ENCODE measurements around the gene RNF224. TPM values are rescaled to one million over a fixed set of nuclear protein-coding genes. Genes with fewer than 3 reads are reported as not detected.

Gene RNF224
- total and polyA plus RNA-seq, 2 of the 13 experiments (the other 11 are each of a cell fraction or from before 2014, with no cell fraction given) = 0.09 TPM; not detected in 1

DNA sequence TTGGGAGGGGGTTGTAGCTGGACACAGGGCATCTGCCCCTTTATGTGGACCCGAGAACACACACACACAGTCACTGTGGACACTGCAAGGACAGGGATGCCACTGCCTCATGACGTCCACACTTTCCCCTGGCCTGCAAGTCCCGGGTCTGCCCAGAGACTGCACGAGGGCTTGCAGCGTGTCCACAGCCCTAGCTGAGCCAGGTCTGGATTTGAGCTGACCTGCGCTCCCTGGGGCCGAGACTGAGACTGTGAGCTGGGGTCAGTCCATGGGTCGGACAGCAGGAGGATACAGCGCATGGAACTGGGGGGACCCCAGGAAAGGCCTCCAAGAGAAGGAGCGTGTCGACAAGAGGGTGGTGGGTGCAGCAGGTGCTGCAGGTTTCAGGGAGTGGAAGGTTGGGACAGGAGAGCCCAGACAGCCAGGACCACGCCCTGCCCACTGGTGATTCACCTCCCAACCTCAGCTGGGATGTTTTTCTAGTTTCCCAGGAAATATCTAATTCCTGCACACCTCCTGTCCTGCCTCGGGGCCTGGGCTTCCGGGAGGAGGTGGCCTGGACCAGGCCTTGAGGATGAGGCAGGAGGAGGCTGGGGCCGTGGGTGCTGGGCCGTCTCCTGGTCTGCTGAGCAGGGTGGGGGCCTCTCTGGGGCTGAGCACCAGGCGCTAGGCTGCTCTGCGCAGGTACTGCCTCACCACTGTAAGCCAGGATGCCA lies 806 bp upstream of the RNF224 start (continued):
- TF ChIP-seq, protein P1, sequence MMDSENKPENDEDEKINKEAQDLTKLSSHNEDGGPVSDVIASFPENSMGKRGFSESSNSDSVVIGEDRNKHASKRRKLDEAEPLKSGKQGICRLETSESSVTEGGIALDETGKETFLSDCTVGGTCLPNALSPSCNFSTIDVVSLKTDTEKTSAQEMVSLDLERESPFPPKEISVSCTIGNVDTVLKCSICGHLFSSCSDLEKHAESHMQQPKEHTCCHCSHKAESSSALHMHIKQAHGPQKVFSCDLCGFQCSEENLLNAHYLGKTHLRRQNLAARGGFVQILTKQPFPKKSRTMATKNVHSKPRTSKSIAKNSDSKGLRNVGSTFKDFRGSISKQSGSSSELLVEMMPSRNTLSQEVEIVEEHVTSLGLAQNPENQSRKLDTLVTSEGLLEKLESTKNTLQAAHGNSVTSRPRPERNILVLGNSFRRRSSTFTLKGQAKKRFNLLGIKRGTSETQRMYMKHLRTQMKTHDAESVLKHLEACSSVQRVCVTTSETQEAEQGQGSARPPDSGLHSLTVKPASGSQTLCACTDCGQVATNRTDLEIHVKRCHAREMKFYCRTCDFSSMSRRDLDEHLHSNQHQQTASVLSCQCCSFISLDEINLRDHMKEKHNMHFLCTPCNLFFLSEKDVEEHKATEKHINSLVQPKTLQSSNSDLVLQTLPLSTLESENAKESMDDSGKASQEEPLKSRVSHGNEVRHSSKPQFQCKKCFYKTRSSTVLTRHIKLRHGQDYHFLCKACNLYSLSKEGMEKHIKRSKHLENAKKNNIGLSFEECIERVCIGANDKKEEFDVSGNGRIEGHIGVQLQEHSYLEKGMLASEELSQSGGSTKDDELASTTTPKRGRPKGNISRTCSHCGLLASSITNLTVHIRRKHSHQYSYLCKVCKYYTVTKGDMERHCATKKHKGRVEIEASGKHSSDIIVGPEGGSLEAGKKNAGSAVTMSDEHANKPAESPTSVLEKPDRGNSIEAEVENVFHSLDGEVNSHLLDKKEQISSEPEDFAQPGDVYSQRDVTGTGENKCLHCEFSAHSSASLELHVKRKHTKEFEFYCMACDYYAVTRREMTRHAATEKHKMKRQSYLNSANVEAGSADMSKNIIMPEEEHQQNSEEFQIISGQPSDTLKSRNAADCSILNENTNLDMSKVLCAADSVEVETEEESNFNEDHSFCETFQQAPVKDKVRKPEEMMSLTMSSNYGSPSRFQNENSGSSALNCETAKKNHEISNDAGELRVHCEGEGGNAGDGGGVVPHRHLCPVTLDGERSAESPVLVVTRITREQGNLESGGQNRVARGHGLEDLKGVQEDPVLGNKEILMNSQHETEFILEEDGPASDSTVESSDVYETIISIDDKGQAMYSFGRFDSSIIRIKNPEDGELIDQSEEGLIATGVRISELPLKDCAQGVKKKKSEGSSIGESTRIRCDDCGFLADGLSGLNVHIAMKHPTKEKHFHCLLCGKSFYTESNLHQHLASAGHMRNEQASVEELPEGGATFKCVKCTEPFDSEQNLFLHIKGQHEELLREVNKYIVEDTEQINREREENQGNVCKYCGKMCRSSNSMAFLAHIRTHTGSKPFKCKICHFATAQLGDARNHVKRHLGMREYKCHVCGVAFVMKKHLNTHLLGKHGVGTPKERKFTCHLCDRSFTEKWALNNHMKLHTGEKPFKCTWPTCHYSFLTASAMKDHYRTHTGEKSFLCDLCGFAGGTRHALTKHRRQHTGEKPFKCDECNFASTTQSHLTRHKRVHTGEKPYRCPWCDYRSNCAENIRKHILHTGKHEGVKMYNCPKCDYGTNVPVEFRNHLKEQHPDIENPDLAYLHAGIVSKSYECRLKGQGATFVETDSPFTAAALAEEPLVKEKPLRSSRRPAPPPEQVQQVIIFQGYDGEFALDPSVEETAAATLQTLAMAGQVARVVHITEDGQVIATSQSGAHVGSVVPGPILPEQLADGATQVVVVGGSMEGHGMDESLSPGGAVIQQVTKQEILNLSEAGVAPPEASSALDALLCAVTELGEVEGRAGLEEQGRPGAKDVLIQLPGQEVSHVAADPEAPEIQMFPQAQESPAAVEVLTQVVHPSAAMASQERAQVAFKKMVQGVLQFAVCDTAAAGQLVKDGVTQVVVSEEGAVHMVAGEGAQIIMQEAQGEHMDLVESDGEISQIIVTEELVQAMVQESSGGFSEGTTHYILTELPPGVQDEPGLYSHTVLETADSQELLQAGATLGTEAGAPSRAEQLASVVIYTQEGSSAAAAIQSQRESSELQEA (CRISPR knock-in tag; IDR thresholded peaks at IDR 0.05; ENCODE audit: not compliant biosample characterization) = no peak
- no peak for TF ChIP-seq RFX3 (CRISPR knock-in tag; IDR thresholded peaks at IDR 0.05)
- TF ChIP-seq POLR2G (IDR thresholded peaks at IDR 0.05; ENCODE audit: low read depth, low read length) = 0 out of 2 replicates have a peak, but pooled peaks have one; percentile 26
- TF ChIP-seq, protein P2, sequence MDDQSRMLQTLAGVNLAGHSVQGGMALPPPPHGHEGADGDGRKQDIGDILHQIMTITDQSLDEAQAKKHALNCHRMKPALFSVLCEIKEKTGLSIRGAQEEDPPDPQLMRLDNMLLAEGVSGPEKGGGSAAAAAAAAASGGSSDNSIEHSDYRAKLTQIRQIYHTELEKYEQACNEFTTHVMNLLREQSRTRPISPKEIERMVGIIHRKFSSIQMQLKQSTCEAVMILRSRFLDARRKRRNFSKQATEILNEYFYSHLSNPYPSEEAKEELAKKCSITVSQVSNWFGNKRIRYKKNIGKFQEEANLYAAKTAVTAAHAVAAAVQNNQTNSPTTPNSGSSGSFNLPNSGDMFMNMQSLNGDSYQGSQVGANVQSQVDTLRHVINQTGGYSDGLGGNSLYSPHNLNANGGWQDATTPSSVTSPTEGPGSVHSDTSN (CRISPR knock-in tag; IDR thresholded peaks at IDR 0.05; ENCODE audit: borderline replicate concordance) = no peak
- TF ChIP-seq, protein P3, sequence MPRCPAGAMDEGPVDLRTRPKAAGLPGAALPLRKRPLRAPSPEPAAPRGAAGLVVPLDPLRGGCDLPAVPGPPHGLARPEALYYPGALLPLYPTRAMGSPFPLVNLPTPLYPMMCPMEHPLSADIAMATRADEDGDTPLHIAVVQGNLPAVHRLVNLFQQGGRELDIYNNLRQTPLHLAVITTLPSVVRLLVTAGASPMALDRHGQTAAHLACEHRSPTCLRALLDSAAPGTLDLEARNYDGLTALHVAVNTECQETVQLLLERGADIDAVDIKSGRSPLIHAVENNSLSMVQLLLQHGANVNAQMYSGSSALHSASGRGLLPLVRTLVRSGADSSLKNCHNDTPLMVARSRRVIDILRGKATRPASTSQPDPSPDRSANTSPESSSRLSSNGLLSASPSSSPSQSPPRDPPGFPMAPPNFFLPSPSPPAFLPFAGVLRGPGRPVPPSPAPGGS (CRISPR knock-in tag; IDR thresholded peaks at IDR 0.05) = no peak
- 0 out of 2 replicates have a peak, but pooled peaks have one; percentile 12 for TF ChIP-seq TMF1 (CRISPR knock-in tag; IDR thresholded peaks at IDR 0.05; ENCODE audit: low read depth)
- no peak for TF ChIP-seq NFYC (CRISPR knock-in tag; IDR thresholded peaks at IDR 0.05)
- TF ChIP-seq HMGA1 (CRISPR knock-in tag; conservative IDR thresholded peaks at IDR 0.05) = no peak
- no peak for TF ChIP-seq REXO4 (CRISPR knock-in tag; IDR thresholded peaks at IDR 0.05; ENCODE audit: borderline replicate concordance)
- no peak for TF ChIP-seq ZNF337 (CRISPR knock-in tag; IDR thresholded peaks at IDR 0.05; ENCODE audit: borderline replicate concordance, low read depth)
- 0 out of 2 replicates have a peak, but pooled peaks have one; percentile 16 for TF ChIP-seq CHCHD3 (CRISPR knock-in tag; IDR thresholded peaks at IDR 0.05)
- peak; percentile 11; the same call in 1 of the 2 replicates for TF ChIP-seq FOSL2 (CRISPR knock-in tag; IDR thresholded peaks at IDR 0.05)
- TF ChIP-seq ZFP62 (CRISPR knock-in tag; IDR thresholded peaks at IDR 0.05) = no peak
- TF ChIP-seq, protein P4, sequence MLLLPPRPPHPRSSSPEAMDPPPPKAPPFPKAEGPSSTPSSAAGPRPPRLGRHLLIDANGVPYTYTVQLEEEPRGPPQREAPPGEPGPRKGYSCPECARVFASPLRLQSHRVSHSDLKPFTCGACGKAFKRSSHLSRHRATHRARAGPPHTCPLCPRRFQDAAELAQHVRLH (CRISPR knock-in tag; IDR thresholded peaks at IDR 0.05; ENCODE audit: borderline replicate concordance, low read depth) = no peak
- TF ChIP-seq POLR2AphosphoS5 (IDR thresholded peaks at IDR 0.05; ENCODE audit: low read depth, low read length) = 0 out of 2 replicates have a peak, but pooled peaks have one; percentile 16
- no peak for TF ChIP-seq GATA4 (IDR thresholded peaks at IDR 0.05; ENCODE audit: borderline replicate concordance, low read depth)
- TF ChIP-seq, protein P5, sequence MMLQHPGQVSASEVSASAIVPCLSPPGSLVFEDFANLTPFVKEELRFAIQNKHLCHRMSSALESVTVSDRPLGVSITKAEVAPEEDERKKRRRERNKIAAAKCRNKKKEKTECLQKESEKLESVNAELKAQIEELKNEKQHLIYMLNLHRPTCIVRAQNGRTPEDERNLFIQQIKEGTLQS (CRISPR knock-in tag; IDR thresholded peaks at IDR 0.05) = no peak
- no peak for TF ChIP-seq SRSF4 (IDR thresholded peaks at IDR 0.05; ENCODE audit: low read depth, low read length, poor library complexity, severe bottlenecking)
